ENCODE measurements around the gene OTOGL. TPM values are rescaled to one million over a fixed set of nuclear protein-coding genes. Genes with fewer than 3 reads are reported as not detected.
"Not testable (repeated sequence)": the region's sequence is repeated elsewhere in the genome, so short reads cannot be mapped to it uniquely, and the experiment has no call there.

The OTOGL gene
- total RNA-seq, 5 donors from 2014 or later (not counting 1 experiment from before 2014, with no cell fraction given) = not detected

DNA sequence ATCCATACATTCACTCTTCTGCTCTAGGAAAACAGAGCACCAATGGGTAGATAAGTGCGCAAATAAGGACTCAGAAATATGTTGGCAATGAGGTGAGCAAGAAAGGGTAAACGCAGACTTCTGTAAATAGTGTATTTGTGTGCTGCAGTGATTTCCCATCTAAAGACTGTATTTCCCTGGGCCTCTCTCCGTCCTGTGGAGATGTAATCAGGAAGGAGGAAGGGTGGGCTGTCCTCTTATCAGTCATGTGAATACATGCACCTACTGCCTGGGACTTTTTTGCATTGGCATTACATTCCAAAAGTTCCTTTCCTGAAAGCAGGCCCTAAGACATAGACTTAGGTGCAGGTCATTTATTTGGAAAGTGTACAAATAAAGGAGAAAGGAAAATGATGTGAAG, 114.5 kb downstream of the OTOGL start:
- POLR2A ChIA-PET = no interaction called here
- no peaks in the 10 kb centered on the region for H3K9me3 ChIP-seq
- Mint-ChIP-seq H3K27me3 (no peaks in the 10 kb centered on the region), H3K27ac (no peak overlapping the region), H3K36me3 (no peaks in the 10 kb centered on the region), H3K9me3 (no peaks in the 10 kb centered on the region), H3K4me1 (no peaks in the 10 kb centered on the region), H3K4me3 (no peak overlapping the region)
- no peak for DNase-seq
- no peaks in the 10 kb centered on the region for H3K4me1 ChIP-seq (ENCODE audit: control insufficient read depth in 1 of 2, extremely low read depth in 1 of 2, insufficient read depth in 2 of 2, low read length in 2 of 2)
- no peak overlapping the region for H3K4me3 ChIP-seq (ENCODE audit: control insufficient read depth in 1 of 2, extremely low read depth in 1 of 2, low read length in 1 of 2)
- H3K27ac ChIP-seq (ENCODE audit: low read length) = no peak overlapping the region
- H3K36me3 ChIP-seq (ENCODE audit: control insufficient read depth in 2 of 2, extremely low read depth in 1 of 2, insufficient read depth in 1 of 2, low read length in 1 of 2) = no peaks in the 10 kb centered on the region
- CTCF ChIA-PET = no interaction called here
- ATAC-seq (replicated peaks in 1 of 4) = no peak
- WGBS (ENCODE audit: insufficient coverage) = 100% methylated on average over 1 of the region's 3 CpGs
- H3K27me3 ChIP-seq (replicated peaks in 1 of 2; ENCODE audit: control insufficient read depth in 2 of 2, extremely low read depth in 1 of 2, insufficient read depth in 2 of 2, low read length in 1 of 2) = no peaks in the 10 kb centered on the region

- no peaks in the 10 kb centered on the region for H3K4me1 ChIP-seq (ENCODE audit: control insufficient read depth in 1 of 2, extremely low read depth in 1 of 2, insufficient read depth in 2 of 2, low read length in 2 of 2)
- no peak overlapping the region for H3K27ac Mint-ChIP-seq
These were observed 117.7 kb downstream of the OTOGL start for GRCh38 chr12:80217011-80217535.

GRCh38 chr12:80218925-80219324, 119.6 kb downstream of the OTOGL start:
- H3K4me1 Mint-ChIP-seq; H3K36me3 Mint-ChIP-seq; H3K27me3 Mint-ChIP-seq; H3K27ac ChIP-seq (ENCODE audit: low read length); H3K4me1 ChIP-seq (ENCODE audit: control insufficient read depth in 1 of 2, extremely low read depth in 1 of 2, insufficient read depth in 2 of 2, low read length in 2 of 2); H3K9me3 ChIP-seq; ATAC-seq (replicated peaks in 1 of 4); H3K4me3 ChIP-seq (ENCODE audit: control insufficient read depth in 1 of 2, extremely low read depth in 1 of 2, low read length in 1 of 2); DNase-seq; H3K27me3 ChIP-seq (replicated peaks in 1 of 2; ENCODE audit: control insufficient read depth in 2 of 2, extremely low read depth in 1 of 2, insufficient read depth in 2 of 2, low read length in 1 of 2); H3K36me3 ChIP-seq (ENCODE audit: control insufficient read depth in 2 of 2, extremely low read depth in 1 of 2, insufficient read depth in 1 of 2, low read length in 1 of 2); H3K4me3 Mint-ChIP-seq; H3K9me3 Mint-ChIP-seq; H3K27ac Mint-ChIP-seq: not testable (repeated sequence)
- ChIA-PET CTCF (interaction anchor here (0.7 kb wide), 3 partner anchors 24 to 437 kb away, joined by 3 to 6 read pairs (median 5); no protein-coding TSS in a partner anchor), POLR2A (interaction anchor here in 1 of 2 donors (0.6 kb wide), 1 partner anchor 18 kb away, joined by 3 read pairs; no protein-coding TSS in a partner anchor)
- WGBS (ENCODE audit: insufficient coverage) = 89% methylated on average over 1 of the region's 5 CpGs

More at GRCh38 chr12:80217011-80217535, 117.7 kb downstream of the OTOGL start:
- Mint-ChIP-seq H3K4me1 (no peaks in the 10 kb centered on the region), H3K9me3 (no peaks in the 10 kb centered on the region), H3K4me3 (no peak overlapping the region), H3K27me3 (peaks cover 0 to 4% of the 10 kb centered on the region in 2 donors), H3K36me3 (no peaks in the 10 kb centered on the region)
- ATAC-seq (replicated peaks in 1 of 4) (no peak), DNase-seq (no peak)
- ChIA-PET CTCF (no interaction called here), POLR2A (interaction anchor here in 1 of 2 donors (1.0 kb wide), 1 partner anchor 15 kb away, joined by 4 read pairs; no protein-coding TSS in a partner anchor)
- no peak overlapping the region for H3K4me3 ChIP-seq (ENCODE audit: control insufficient read depth in 1 of 2, extremely low read depth in 1 of 2, low read length in 1 of 2)
- H3K27me3 ChIP-seq (replicated peaks in 1 of 2; ENCODE audit: control insufficient read depth in 2 of 2, extremely low read depth in 1 of 2, insufficient read depth in 2 of 2, low read length in 1 of 2) = no peaks in the 10 kb centered on the region
- no peaks in the 10 kb centered on the region for H3K9me3 ChIP-seq
- no peak overlapping the region for H3K27ac ChIP-seq (ENCODE audit: low read length)
- 95% methylated on average over 2 of the region's 5 CpGs for WGBS (ENCODE audit: insufficient coverage)
- H3K36me3 ChIP-seq (ENCODE audit: control insufficient read depth in 2 of 2, extremely low read depth in 1 of 2, insufficient read depth in 1 of 2, low read length in 1 of 2) = no peaks in the 10 kb centered on the region

GRCh38 chr12:80219345-80219744, 120.0 kb downstream of the OTOGL start:
- POLR2A ChIA-PET = interaction anchor here in 1 of 2 donors (0.6 kb wide), 2 partner anchors 18 to 561 kb away, joined by 3 read pairs; no protein-coding TSS in a partner anchor
- H3K27ac Mint-ChIP-seq = no peak overlapping the region
- no peak overlapping the region for H3K4me3 ChIP-seq (ENCODE audit: control insufficient read depth in 1 of 2, extremely low read depth in 1 of 2, low read length in 1 of 2)
- DNase-seq (no peak), ATAC-seq (replicated peaks in 1 of 4) (no peak)
- no CpG with 5 or more reads among the region's 2 CpGs for WGBS (ENCODE audit: insufficient coverage)
- H3K27me3 ChIP-seq (replicated peaks in 1 of 2; ENCODE audit: control insufficient read depth in 2 of 2, extremely low read depth in 1 of 2, insufficient read depth in 2 of 2, low read length in 1 of 2) = no peaks in the 10 kb centered on the region
- CTCF ChIA-PET = interaction anchor here (0.5 to 0.7 kb wide), 4 partner anchors 24 to 706 kb away, joined by 3 to 6 read pairs (median 4); no protein-coding TSS in a partner anchor
- no peaks in the 10 kb centered on the region for H3K36me3 Mint-ChIP-seq
- H3K4me1 ChIP-seq (ENCODE audit: control insufficient read depth in 1 of 2, extremely low read depth in 1 of 2, insufficient read depth in 2 of 2, low read length in 2 of 2) = no peaks in the 10 kb centered on the region
- no peaks in the 10 kb centered on the region for H3K9me3 ChIP-seq
- no peaks in the 10 kb centered on the region for H3K9me3 Mint-ChIP-seq
- no peak overlapping the region for H3K4me3 Mint-ChIP-seq
- peaks cover 0 to 4% of the 10 kb centered on the region in 2 donors for H3K27me3 Mint-ChIP-seq
- H3K36me3 ChIP-seq (ENCODE audit: control insufficient read depth in 2 of 2, extremely low read depth in 1 of 2, insufficient read depth in 1 of 2, low read length in 1 of 2) = no peaks in the 10 kb centered on the region
- no peaks in the 10 kb centered on the region for H3K4me1 Mint-ChIP-seq
- H3K27ac ChIP-seq (ENCODE audit: low read length) = no peak overlapping the region

- Histone ChIP-seq H3K4me3 (ENCODE audit: control insufficient read depth in 1 of 2, extremely low read depth in 1 of 2, low read length in 1 of 2) (no peak overlapping the region), H3K27ac (ENCODE audit: low read length) (no peak overlapping the region), H3K36me3 (ENCODE audit: control insufficient read depth in 2 of 2, extremely low read depth in 1 of 2, insufficient read depth in 1 of 2, low read length in 1 of 2) (no peaks in the 10 kb centered on the region), H3K4me1 (ENCODE audit: control insufficient read depth in 1 of 2, extremely low read depth in 1 of 2, insufficient read depth in 2 of 2, low read length in 2 of 2) (no peaks in the 10 kb centered on the region), H3K9me3 (no peaks in the 10 kb centered on the region), H3K27me3 (replicated peaks in 1 of 2; ENCODE audit: control insufficient read depth in 2 of 2, extremely low read depth in 1 of 2, insufficient read depth in 2 of 2, low read length in 1 of 2) (no peaks in the 10 kb centered on the region)
- H3K9me3 Mint-ChIP-seq = no peaks in the 10 kb centered on the region
- no peak overlapping the region for H3K4me3 Mint-ChIP-seq
- no peaks in the 10 kb centered on the region for H3K4me1 Mint-ChIP-seq
- H3K36me3 Mint-ChIP-seq = no peaks in the 10 kb centered on the region
- DNase-seq = no peak
- WGBS (ENCODE audit: insufficient coverage) = 80% methylated on average over 1 of the region's 3 CpGs
- H3K27me3 Mint-ChIP-seq = peaks cover 3 to 4% of the 10 kb centered on the region in 2 donors
- no peak for ATAC-seq (replicated peaks in 1 of 4)
- H3K27ac Mint-ChIP-seq = no peak overlapping the region
- CTCF ChIA-PET = no interaction called here
- POLR2A ChIA-PET = no interaction called here
These were observed 122.9 kb downstream of the OTOGL start for GRCh38 chr12:80222261-80222660.

DNA sequence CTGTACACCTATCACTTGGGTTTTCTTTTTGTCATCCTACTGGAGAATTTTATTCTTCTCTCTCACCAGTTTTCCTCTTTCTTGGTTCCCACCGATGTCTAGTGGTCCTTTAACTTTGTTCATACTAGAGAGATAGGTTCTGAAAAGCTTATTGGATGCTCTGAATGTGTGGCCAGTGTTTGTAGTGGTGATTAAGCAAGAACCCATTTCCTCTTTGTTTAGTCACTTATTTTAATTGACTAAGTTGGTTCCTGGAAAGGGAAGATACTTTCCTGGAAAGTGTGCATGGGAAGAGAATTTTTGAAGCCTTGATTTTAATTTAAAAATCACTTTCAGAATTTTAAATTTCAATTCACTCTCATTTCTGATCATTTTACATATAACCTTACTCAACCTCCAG, 127.2 kb downstream of the OTOGL start:
- Histone ChIP-seq H3K27ac (ENCODE audit: low read length) (no peak overlapping the region), H3K27me3 (replicated peaks in 1 of 2; ENCODE audit: control insufficient read depth in 2 of 2, extremely low read depth in 1 of 2, insufficient read depth in 2 of 2, low read length in 1 of 2) (no peaks in the 10 kb centered on the region), H3K4me1 (ENCODE audit: control insufficient read depth in 1 of 2, extremely low read depth in 1 of 2, insufficient read depth in 2 of 2, low read length in 2 of 2) (no peaks in the 10 kb centered on the region), H3K36me3 (ENCODE audit: control insufficient read depth in 2 of 2, extremely low read depth in 1 of 2, insufficient read depth in 1 of 2, low read length in 1 of 2) (no peaks in the 10 kb centered on the region), H3K9me3 (no peaks in the 10 kb centered on the region), H3K4me3 (ENCODE audit: control insufficient read depth in 1 of 2, extremely low read depth in 1 of 2, low read length in 1 of 2) (no peak overlapping the region)
- Mint-ChIP-seq H3K4me1 (no peaks in the 10 kb centered on the region), H3K4me3 (no peak overlapping the region), H3K36me3 (no peaks in the 10 kb centered on the region), H3K27me3 (peaks cover 3 to 7% of the 10 kb centered on the region in 2 donors), H3K9me3 (no peaks in the 10 kb centered on the region), H3K27ac (no peak overlapping the region)
- ATAC-seq (replicated peaks in 1 of 4) = no peak
- no peak for DNase-seq
- POLR2A ChIA-PET = no interaction called here
- CTCF ChIA-PET = no interaction called here
- WGBS (ENCODE audit: insufficient coverage) = no CpG with 5 or more reads among the region's 1 CpG

Data from T-cell (primary cell).